WTC11 (cell line): ENCODE data around the gene MIDN. TPM values are rescaled to one million over a fixed set of nuclear protein-coding genes. Genes with fewer than 3 reads are reported as not detected.
A peak's percentile ranks its signal among the peaks of the same experiment; 100 is the strongest.

Experiments
- CREM ChIP-seq: sonication (generic); formaldehyde crosslinking; IDR thresholded peaks from 2 replicates; pipeline ENCODE4 v1.8.1; 2022; ENCODE audit warnings: mild to moderate bottlenecking, missing genetic modification reagents, moderate library complexity
- ELF4 ChIP-seq: sonication (generic); formaldehyde crosslinking; IDR thresholded peaks from 2 replicates; pipeline ENCODE4 v1.8.1; 2022; ENCODE audit warnings: low read depth, mild to moderate bottlenecking, moderate library complexity, missing genetic modification reagents
- ETV6 ChIP-seq: sonication (generic); formaldehyde crosslinking; IDR thresholded peaks from 2 replicates; pipeline ENCODE4 v1.8.1; 2022; ENCODE audit warnings: mild to moderate bottlenecking, missing genetic modification reagents
- FOXK1 ChIP-seq: sonication (generic); formaldehyde crosslinking; IDR thresholded peaks from 2 replicates; pipeline ENCODE4 v1.8.0; 2022; ENCODE audit warnings: mild to moderate bottlenecking, moderate library complexity, missing genetic modification reagents
- GRHL2 ChIP-seq: fragments of 250-450 bp; sonication (Bioruptor Pico); IDR thresholded peaks from 2 replicates; pipeline ENCODE4 v1.8.0; 2022; ENCODE audit warnings: mild to moderate bottlenecking, moderate library complexity; ENCODE audit not compliant: insufficient replicate concordance, severe bottlenecking
- GTF2I ChIP-seq: fragments of 250-450 bp; sonication (Bioruptor Pico); conservative IDR thresholded peaks from 2 replicates; pipeline ENCODE4 v1.4.0; 2021; ENCODE audit warnings: mild to moderate bottlenecking
- HMGA2 ChIP-seq: fragments of 250-450 bp; sonication (Bioruptor Pico); IDR thresholded peaks from 2 replicates; pipeline ENCODE4 v1.4.0; 2021; ENCODE audit warnings: mild to moderate bottlenecking, moderate library complexity
- KAT7 ChIP-seq: sonication (generic); formaldehyde crosslinking; IDR thresholded peaks from 2 replicates; pipeline ENCODE4 v1.8.1; 2023; ENCODE audit warnings: missing genetic modification reagents, mild to moderate bottlenecking, borderline replicate concordance
- MXD4 ChIP-seq: fragments of 250-450 bp; sonication (Bioruptor Pico); IDR thresholded peaks from 2 replicates; pipeline ENCODE4 v1.8.0; 2021; ENCODE audit warnings: mild to moderate bottlenecking, moderate library complexity, borderline replicate concordance
- NFYB ChIP-seq: sonication (generic); formaldehyde crosslinking; conservative IDR thresholded peaks from 2 replicates; pipeline ENCODE4 v1.8.0; 2022; ENCODE audit warnings: low read depth, missing genetic modification reagents
- TCF7 ChIP-seq: sonication (generic); formaldehyde crosslinking; IDR thresholded peaks from 2 replicates; pipeline ENCODE4 v1.8.0; 2022; ENCODE audit warnings: mild to moderate bottlenecking, low read depth, missing genetic modification reagents, moderate library complexity
- ZNF317 ChIP-seq: sonication (generic); formaldehyde crosslinking; IDR thresholded peaks from 2 replicates; pipeline ENCODE4 v1.8.1; 2023; ENCODE audit warnings: low read depth, mild to moderate bottlenecking, moderate library complexity, missing genetic modification reagents, borderline replicate concordance
- total RNA-seq: library from RNA; stranded (reverse); gene quantifications from 3 replicates; pipeline ENCODE4 v1.2.3, GENCODE V29; 2021
- TF ChIP-seq, protein P1 (sequence below): sonication (generic); formaldehyde crosslinking; IDR thresholded peaks from 2 replicates; pipeline ENCODE4 v1.8.0; 2023; ENCODE audit warnings: missing genetic modification reagents, mild to moderate bottlenecking, borderline replicate concordance
- TF ChIP-seq, protein P2 (sequence below): sonication (generic); formaldehyde crosslinking; IDR thresholded peaks from 2 replicates; pipeline ENCODE4 v1.8.1; 2022; ENCODE audit warnings: low read depth, mild to moderate bottlenecking, moderate library complexity, missing genetic modification reagents, borderline replicate concordance
- TF ChIP-seq, protein P3 (sequence below): sonication (generic); formaldehyde crosslinking; IDR thresholded peaks from 2 replicates; pipeline ENCODE4 v1.8.0; 2023; ENCODE audit warnings: mild to moderate bottlenecking, missing genetic modification reagents
- TF ChIP-seq, protein P4 (sequence below): sonication (generic); formaldehyde crosslinking; IDR thresholded peaks from 2 replicates; pipeline ENCODE4 v1.8.1; 2023; ENCODE audit warnings: mild to moderate bottlenecking, missing genetic modification reagents, borderline replicate concordance
- TF ChIP-seq, protein P5 (sequence below): sonication (generic); formaldehyde crosslinking; conservative IDR thresholded peaks from 2 replicates; pipeline ENCODE4 v1.8.1; 2023; ENCODE audit warnings: mild to moderate bottlenecking, low read depth, missing genetic modification reagents, moderate library complexity
- TF ChIP-seq, protein P6 (sequence below): sonication (generic); formaldehyde crosslinking; conservative IDR thresholded peaks from 2 replicates; pipeline ENCODE4 v1.8.1; 2022; ENCODE audit warnings: mild to moderate bottlenecking, missing genetic modification reagents
- TF ChIP-seq, protein P7 (sequence below): sonication (generic); formaldehyde crosslinking; IDR thresholded peaks from 2 replicates; pipeline ENCODE4 v1.8.0; 2022; ENCODE audit warnings: mild to moderate bottlenecking, missing genetic modification reagents

The MIDN gene
- total RNA-seq, 1 experiment from 2014 or later = 189 TPM

DNA sequence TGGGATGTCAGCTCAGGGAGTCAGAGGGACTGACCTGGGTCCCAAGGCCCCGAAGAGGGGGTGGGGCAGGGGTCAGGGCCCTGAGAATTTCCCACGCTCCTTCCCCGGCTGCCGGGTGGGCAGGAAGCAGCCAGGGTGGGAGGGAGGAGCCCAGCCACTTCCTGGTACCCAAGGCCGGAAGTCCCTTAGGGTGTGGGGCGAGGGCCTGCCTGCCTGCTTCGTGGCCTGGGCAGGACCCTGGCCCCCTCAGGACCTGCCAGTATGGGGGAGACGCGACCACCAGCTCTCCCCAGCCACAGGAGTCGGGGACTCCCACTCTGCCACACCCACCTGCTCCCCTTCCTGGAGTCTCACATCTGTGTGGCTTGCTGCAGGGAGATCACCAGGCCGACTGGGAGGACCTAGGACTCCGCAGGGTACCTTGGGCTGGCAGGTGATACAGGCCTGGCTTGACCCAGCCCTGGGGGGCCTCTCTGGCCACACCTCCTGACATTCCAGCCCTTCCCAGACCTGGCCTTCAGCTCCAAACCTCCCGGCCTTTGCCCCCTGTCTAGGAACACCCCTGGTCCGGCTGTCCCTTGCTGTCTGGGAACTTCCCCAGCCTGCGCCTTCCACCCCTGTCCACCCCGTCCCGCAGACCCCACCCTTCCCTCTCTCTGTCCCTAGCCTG lies 11.0 kb downstream of the MIDN start (continued):
- TF ChIP-seq, protein P1, sequence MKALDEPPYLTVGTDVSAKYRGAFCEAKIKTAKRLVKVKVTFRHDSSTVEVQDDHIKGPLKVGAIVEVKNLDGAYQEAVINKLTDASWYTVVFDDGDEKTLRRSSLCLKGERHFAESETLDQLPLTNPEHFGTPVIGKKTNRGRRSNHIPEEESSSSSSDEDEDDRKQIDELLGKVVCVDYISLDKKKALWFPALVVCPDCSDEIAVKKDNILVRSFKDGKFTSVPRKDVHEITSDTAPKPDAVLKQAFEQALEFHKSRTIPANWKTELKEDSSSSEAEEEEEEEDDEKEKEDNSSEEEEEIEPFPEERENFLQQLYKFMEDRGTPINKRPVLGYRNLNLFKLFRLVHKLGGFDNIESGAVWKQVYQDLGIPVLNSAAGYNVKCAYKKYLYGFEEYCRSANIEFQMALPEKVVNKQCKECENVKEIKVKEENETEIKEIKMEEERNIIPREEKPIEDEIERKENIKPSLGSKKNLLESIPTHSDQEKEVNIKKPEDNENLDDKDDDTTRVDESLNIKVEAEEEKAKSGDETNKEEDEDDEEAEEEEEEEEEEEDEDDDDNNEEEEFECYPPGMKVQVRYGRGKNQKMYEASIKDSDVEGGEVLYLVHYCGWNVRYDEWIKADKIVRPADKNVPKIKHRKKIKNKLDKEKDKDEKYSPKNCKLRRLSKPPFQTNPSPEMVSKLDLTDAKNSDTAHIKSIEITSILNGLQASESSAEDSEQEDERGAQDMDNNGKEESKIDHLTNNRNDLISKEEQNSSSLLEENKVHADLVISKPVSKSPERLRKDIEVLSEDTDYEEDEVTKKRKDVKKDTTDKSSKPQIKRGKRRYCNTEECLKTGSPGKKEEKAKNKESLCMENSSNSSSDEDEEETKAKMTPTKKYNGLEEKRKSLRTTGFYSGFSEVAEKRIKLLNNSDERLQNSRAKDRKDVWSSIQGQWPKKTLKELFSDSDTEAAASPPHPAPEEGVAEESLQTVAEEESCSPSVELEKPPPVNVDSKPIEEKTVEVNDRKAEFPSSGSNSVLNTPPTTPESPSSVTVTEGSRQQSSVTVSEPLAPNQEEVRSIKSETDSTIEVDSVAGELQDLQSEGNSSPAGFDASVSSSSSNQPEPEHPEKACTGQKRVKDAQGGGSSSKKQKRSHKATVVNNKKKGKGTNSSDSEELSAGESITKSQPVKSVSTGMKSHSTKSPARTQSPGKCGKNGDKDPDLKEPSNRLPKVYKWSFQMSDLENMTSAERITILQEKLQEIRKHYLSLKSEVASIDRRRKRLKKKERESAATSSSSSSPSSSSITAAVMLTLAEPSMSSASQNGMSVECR (CRISPR knock-in tag) = no peak
- TF ChIP-seq, protein P2, sequence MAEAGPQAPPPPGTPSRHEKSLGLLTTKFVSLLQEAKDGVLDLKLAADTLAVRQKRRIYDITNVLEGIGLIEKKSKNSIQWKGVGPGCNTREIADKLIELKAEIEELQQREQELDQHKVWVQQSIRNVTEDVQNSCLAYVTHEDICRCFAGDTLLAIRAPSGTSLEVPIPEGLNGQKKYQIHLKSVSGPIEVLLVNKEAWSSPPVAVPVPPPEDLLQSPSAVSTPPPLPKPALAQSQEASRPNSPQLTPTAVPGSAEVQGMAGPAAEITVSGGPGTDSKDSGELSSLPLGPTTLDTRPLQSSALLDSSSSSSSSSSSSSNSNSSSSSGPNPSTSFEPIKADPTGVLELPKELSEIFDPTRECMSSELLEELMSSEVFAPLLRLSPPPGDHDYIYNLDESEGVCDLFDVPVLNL (CRISPR knock-in tag) = no peak
- TF ChIP-seq MXD4 (CRISPR knock-in tag) (no peak), NFYB (no peak), HMGA2 (CRISPR knock-in tag) (0 out of 2 replicates have a peak, but pooled peaks have one; percentile 6), KAT7 (CRISPR knock-in tag) (no peak), GTF2I (CRISPR knock-in tag) (no peak), ZNF317 (CRISPR knock-in tag) (no peak), ELF4 (CRISPR knock-in tag) (no peak), ETV6 (peak; percentile 98), TCF7 (CRISPR knock-in tag) (no peak), GRHL2 (CRISPR knock-in tag) (no peak), FOXK1 (CRISPR knock-in tag) (peak; percentile 78), CREM (no peak)
- TF ChIP-seq, protein P3, sequence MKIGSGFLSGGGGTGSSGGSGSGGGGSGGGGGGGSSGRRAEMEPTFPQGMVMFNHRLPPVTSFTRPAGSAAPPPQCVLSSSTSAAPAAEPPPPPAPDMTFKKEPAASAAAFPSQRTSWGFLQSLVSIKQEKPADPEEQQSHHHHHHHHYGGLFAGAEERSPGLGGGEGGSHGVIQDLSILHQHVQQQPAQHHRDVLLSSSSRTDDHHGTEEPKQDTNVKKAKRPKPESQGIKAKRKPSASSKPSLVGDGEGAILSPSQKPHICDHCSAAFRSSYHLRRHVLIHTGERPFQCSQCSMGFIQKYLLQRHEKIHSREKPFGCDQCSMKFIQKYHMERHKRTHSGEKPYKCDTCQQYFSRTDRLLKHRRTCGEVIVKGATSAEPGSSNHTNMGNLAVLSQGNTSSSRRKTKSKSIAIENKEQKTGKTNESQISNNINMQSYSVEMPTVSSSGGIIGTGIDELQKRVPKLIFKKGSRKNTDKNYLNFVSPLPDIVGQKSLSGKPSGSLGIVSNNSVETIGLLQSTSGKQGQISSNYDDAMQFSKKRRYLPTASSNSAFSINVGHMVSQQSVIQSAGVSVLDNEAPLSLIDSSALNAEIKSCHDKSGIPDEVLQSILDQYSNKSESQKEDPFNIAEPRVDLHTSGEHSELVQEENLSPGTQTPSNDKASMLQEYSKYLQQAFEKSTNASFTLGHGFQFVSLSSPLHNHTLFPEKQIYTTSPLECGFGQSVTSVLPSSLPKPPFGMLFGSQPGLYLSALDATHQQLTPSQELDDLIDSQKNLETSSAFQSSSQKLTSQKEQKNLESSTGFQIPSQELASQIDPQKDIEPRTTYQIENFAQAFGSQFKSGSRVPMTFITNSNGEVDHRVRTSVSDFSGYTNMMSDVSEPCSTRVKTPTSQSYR (CRISPR knock-in tag) = 0 out of 2 replicates have a peak, but pooled peaks have one; percentile 44
- TF ChIP-seq, protein P4, sequence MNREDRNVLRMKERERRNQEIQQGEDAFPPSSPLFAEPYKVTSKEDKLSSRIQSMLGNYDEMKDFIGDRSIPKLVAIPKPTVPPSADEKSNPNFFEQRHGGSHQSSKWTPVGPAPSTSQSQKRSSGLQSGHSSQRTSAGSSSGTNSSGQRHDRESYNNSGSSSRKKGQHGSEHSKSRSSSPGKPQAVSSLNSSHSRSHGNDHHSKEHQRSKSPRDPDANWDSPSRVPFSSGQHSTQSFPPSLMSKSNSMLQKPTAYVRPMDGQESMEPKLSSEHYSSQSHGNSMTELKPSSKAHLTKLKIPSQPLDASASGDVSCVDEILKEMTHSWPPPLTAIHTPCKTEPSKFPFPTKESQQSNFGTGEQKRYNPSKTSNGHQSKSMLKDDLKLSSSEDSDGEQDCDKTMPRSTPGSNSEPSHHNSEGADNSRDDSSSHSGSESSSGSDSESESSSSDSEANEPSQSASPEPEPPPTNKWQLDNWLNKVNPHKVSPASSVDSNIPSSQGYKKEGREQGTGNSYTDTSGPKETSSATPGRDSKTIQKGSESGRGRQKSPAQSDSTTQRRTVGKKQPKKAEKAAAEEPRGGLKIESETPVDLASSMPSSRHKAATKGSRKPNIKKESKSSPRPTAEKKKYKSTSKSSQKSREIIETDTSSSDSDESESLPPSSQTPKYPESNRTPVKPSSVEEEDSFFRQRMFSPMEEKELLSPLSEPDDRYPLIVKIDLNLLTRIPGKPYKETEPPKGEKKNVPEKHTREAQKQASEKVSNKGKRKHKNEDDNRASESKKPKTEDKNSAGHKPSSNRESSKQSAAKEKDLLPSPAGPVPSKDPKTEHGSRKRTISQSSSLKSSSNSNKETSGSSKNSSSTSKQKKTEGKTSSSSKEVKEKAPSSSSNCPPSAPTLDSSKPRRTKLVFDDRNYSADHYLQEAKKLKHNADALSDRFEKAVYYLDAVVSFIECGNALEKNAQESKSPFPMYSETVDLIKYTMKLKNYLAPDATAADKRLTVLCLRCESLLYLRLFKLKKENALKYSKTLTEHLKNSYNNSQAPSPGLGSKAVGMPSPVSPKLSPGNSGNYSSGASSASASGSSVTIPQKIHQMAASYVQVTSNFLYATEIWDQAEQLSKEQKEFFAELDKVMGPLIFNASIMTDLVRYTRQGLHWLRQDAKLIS (CRISPR knock-in tag) = no peak
- TF ChIP-seq, protein P5, sequence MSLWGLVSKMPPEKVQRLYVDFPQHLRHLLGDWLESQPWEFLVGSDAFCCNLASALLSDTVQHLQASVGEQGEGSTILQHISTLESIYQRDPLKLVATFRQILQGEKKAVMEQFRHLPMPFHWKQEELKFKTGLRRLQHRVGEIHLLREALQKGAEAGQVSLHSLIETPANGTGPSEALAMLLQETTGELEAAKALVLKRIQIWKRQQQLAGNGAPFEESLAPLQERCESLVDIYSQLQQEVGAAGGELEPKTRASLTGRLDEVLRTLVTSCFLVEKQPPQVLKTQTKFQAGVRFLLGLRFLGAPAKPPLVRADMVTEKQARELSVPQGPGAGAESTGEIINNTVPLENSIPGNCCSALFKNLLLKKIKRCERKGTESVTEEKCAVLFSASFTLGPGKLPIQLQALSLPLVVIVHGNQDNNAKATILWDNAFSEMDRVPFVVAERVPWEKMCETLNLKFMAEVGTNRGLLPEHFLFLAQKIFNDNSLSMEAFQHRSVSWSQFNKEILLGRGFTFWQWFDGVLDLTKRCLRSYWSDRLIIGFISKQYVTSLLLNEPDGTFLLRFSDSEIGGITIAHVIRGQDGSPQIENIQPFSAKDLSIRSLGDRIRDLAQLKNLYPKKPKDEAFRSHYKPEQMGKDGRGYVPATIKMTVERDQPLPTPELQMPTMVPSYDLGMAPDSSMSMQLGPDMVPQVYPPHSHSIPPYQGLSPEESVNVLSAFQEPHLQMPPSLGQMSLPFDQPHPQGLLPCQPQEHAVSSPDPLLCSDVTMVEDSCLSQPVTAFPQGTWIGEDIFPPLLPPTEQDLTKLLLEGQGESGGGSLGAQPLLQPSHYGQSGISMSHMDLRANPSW (CRISPR knock-in tag) = no peak
- TF ChIP-seq, protein P6, sequence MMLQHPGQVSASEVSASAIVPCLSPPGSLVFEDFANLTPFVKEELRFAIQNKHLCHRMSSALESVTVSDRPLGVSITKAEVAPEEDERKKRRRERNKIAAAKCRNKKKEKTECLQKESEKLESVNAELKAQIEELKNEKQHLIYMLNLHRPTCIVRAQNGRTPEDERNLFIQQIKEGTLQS = no peak
- TF ChIP-seq, protein P7, sequence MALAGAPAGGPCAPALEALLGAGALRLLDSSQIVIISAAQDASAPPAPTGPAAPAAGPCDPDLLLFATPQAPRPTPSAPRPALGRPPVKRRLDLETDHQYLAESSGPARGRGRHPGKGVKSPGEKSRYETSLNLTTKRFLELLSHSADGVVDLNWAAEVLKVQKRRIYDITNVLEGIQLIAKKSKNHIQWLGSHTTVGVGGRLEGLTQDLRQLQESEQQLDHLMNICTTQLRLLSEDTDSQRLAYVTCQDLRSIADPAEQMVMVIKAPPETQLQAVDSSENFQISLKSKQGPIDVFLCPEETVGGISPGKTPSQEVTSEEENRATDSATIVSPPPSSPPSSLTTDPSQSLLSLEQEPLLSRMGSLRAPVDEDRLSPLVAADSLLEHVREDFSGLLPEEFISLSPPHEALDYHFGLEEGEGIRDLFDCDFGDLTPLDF (CRISPR knock-in tag) = 0 out of 2 replicates have a peak, but pooled peaks have one; percentile 35
